ENCODE measurements around the gene ANGPTL2. TPM values are rescaled to one million over a fixed set of nuclear protein-coding genes. Genes with fewer than 3 reads are reported as not detected.

The ANGPTL2 gene
- total and polyA plus RNA-seq, 7 donors, result 8.9 to 208 (median 15.0) TPM

GRCh38 chr9:127165116-127165515 lies 42.7 kb upstream of the ANGPTL2 start:
- no peak overlapping the region for H3K27ac ChIP-seq
- DNase-seq, result no peak
- 77 to 86% (median 78%) methylated on average over 4 of the region's 4 CpGs for WGBS, 3 donors

GRCh38 chr9:127163409-127163808 lies 41.0 kb upstream of the ANGPTL2 start:
- peaks cover 18% of the 10 kb centered on the region for H3K4me1 ChIP-seq
- intact Hi-C loops (cut with DNase I), result no loop called here
- peak overlapping the region; percentile 30 for H3K27ac ChIP-seq
- no peaks in the 10 kb centered on the region for H3K36me3 ChIP-seq (ENCODE audit: insufficient read depth in 1 of 2, low read depth in 1 of 2)
- ATAC-seq, result peak in 2 of 4 donors; percentile 43 to 49
- H3K9me3 ChIP-seq, result no peaks in the 10 kb centered on the region
- no peaks in the 10 kb centered on the region for H3K27me3 ChIP-seq (ENCODE audit: insufficient read depth in 3 of 3, low read length in 2 of 3)
- TF ChIP-seq CTCF (IDR thresholded peaks at IDR 0.05), result no peak
- H3K4me3 ChIP-seq, result no peak overlapping the region
- 51 to 67% (median 56%) methylated on average over 2 of the region's 2 CpGs for WGBS, 3 donors
- DNase-seq, result no peak

More at GRCh38 chr9:127165116-127165515, 42.7 kb upstream of the ANGPTL2 start:
- H3K36me3 ChIP-seq (ENCODE audit: insufficient read depth in 1 of 2, low read depth in 1 of 2), result no peaks in the 10 kb centered on the region
- no peak overlapping the region for H3K4me3 ChIP-seq
- ATAC-seq, result no peak
- no peaks in the 10 kb centered on the region for H3K27me3 ChIP-seq (ENCODE audit: insufficient read depth in 3 of 3, low read length in 2 of 3)
- intact Hi-C loops (cut with DNase I), result no loop called here
- peaks cover 3% of the 10 kb centered on the region for H3K4me1 ChIP-seq
- no peaks in the 10 kb centered on the region for H3K9me3 ChIP-seq
- no peak for TF ChIP-seq CTCF (IDR thresholded peaks at IDR 0.05)

- H3K4me3 ChIP-seq, result no peak overlapping the region
- 72 to 91% (median 74%) methylated on average over 4 of the region's 4 CpGs for WGBS, 3 donors
- no peaks in the 10 kb centered on the region for H3K9me3 ChIP-seq
- DNase-seq (no peak), ATAC-seq (no peak)
- TF ChIP-seq CTCF (IDR thresholded peaks at IDR 0.05), result no peak
- peaks cover 18% of the 10 kb centered on the region for H3K4me1 ChIP-seq
- peak overlapping the region; percentile 30 for H3K27ac ChIP-seq
- no peaks in the 10 kb centered on the region for H3K36me3 ChIP-seq (ENCODE audit: insufficient read depth in 1 of 2, low read depth in 1 of 2)
- no peaks in the 10 kb centered on the region for H3K27me3 ChIP-seq (ENCODE audit: insufficient read depth in 3 of 3, low read length in 2 of 3)
- intact Hi-C loops (cut with DNase I), result no loop called here
These were observed 40.5 kb upstream of the ANGPTL2 start for GRCh38 chr9:127162864-127163365.

DNA sequence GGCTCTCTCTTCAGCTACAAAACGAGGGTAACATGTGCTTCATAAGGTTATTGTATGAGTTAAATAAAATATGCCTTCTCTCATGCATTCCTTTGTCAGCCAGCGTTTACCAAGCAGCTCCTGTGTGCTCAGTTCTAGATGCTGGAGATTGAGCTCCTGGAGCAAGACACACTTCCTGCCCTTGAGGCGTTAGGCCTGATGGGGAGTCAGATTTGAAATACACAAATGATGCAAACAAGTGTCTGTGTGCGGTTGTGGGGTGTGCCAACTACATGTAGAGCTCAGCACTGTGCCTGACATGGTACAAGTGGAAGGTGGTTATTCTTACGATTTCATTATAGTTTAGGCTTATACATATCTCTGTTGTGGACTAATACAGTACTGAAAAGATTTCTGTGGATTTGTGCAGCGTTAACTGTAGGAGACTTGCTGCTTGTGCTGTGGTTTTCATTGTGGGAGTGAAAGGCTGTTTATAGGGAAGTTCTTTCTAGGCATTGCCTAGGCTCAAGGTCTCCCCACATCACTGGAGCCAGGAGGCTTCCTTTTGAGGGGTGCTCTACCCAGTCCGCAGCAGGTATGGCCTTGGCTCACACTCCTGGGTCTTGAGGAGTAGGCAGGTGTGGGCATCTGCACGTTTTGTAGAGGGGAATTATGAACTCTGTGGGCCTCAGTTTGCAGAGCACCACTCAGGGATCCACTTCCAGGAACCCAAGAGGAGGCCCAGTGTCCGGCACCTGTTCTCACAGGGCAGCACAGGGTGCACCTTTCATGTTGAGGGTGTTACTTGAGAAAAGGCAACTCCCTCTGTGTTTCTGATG lies 39.8 kb upstream of the ANGPTL2 start:
- ATAC-seq, result no peak
- no peak overlapping the region for H3K4me3 ChIP-seq
- intact Hi-C loops (cut with DNase I), result no loop called here
- WGBS, 3 donors, result 70 to 78% (median 75%) methylated on average over 9 of the region's 9 CpGs
- H3K4me1 ChIP-seq, result peaks cover 18% of the 10 kb centered on the region
- DNase-seq, result no peak
- H3K9me3 ChIP-seq, result no peaks in the 10 kb centered on the region
- H3K36me3 ChIP-seq (ENCODE audit: insufficient read depth in 1 of 2, low read depth in 1 of 2), result no peaks in the 10 kb centered on the region
- no peak overlapping the region for H3K27ac ChIP-seq
- H3K27me3 ChIP-seq (ENCODE audit: insufficient read depth in 3 of 3, low read length in 2 of 3), result no peaks in the 10 kb centered on the region
- no peak for TF ChIP-seq CTCF (IDR thresholded peaks at IDR 0.05)

Measured in psoas muscle (tissue), 8 donors.